ENCODE measurements around the gene CHRNA4.

Gene CHRNA4

DNA sequence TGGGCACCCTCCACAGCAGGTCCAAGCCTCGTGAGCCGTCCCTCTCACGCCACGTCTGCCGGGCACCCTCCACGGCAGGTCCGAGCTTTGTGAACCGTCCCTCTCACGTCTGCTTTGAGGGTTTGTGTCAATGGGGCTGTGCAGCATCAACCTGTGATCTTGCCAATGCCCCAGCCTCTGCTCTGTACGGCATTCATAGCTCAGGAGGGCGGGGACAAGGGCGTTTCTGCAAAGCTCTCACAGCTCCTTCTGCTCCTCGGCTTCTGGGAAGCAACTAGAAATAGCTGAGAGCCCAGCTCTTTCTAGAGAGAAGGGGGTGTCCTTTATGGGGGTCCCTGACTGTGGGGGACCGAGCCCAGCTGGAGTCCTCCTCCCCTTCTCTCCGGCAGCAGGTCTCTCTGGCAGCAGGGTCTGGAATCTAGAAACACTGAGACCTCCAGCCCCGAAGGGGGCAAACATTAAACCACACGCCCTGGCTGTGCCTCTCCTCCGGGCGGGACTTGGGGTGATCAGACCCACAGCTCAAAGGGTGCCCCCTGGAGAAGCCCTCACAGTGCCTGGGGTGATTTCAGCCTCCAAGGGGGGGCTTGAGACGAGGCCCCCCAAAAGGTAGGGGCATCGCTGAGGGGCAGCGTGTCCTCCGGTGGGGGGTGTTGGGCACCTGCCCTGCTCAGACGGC lies 41.2 kb upstream of the CHRNA4 start:
- TF ChIP-seq SP1 (IDR thresholded peaks at IDR 0.05) (no peak), BHLHE40 (IDR thresholded peaks at IDR 0.05; ENCODE audit: borderline replicate concordance) (no peak), FOXA1 (IDR thresholded peaks at IDR 0.05) (no peak), SUZ12 (IDR thresholded peaks at IDR 0.05) (no peak)
- ChIA-PET CTCF (interaction anchor here (1.5 kb wide), 1 partner anchor 20 kb away, joined by 4 read pairs; no protein-coding TSS in a partner anchor), POLR2A (no interaction called here)
- no peak for DNase-seq (ENCODE audit: extremely low spot score)

DNA sequence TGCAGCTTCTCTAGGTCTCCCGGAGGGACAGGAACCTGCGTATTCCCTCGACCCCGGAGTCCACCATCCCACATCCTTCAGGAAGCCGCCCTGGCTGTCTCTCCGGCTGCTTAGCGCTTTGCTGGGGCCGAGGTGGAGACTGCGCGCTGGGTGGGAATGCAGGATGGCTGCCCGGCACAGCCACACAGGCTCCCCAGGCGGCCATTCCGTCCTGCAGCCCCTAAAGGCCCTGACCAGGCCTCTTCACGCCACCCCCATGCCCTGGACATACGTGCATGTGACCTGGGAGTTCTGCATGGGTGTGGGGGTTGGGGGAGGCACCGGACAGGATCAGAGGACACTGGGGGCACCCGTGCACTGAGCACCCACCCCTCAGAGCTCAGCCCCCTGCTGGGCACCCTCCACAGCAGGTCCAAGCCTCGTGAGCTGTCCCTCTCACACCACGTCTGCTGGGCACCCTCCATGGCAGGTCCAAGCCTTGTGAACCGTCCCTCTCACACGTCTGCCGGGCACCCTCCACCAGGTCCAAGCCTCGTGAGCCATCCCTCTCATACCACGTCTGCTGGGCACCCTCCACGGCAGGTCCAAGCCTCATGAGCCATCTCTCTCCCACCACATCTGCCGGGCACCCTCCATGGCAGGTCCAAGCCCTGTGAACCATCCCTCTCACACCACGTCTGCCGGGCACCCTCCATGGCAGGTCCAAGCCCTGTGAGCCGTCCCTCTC lies 40.4 kb upstream of the CHRNA4 start:
- TF ChIP-seq SUZ12 (IDR thresholded peaks at IDR 0.05) (no peak), HDGF (IDR thresholded peaks at IDR 0.05; ENCODE audit: borderline replicate concordance) (no peak), ARNT (IDR thresholded peaks at IDR 0.05) (no peak)
- POLR2A ChIA-PET: no interaction called here
- CTCF ChIA-PET: interaction anchor here (1.5 kb wide), 1 partner anchor 20 kb away, joined by 4 read pairs; no protein-coding TSS in a partner anchor
- no peak for DNase-seq (ENCODE audit: extremely low spot score)

DNA sequence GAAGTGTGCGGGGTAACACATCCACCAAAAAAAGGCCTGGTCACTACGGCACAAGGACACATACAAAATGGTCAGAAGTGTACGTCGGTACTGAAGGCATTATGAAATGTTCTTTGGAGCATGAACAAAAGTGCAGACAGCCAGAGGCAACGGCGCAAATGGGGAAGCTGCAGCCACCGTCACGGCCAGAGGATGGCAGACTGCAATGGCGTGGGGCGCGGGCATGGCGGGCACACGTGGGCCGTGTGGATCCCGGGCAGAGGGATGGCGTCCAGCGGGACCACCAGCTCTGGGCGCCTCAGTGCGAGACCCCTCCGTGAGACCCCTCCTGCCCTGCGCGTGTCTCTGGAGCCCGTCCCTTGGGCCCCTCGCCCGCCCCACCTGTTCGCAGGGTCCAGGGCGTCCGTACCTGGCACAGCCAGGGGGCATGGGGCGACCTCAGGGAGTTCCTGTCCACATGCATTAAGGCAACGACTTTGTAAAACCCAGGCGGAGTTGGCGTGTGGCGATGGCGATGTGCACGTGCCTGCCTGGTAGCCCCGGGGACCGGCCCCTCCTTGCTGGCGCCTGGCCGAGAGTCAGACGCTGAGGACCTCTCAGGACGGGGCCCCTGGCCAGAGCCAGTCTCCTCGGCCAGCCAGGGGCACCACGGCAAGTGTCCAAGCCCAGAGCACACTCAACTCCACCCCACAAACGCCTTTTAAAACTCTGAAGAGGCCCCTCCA lies 39.5 kb upstream of the CHRNA4 start:
- no peak for TF ChIP-seq FOXA1 (IDR thresholded peaks at IDR 0.05)
- TF ChIP-seq FOXM1 (IDR thresholded peaks at IDR 0.05; ENCODE audit: borderline replicate concordance): no peak
- TF ChIP-seq L3MBTL2 (conservative IDR thresholded peaks at IDR 0.05): no peak
- TF ChIP-seq ZNF384 (IDR thresholded peaks at IDR 0.05): no peak
- no peak for TF ChIP-seq CTBP1 (IDR thresholded peaks at IDR 0.05; ENCODE audit: borderline replicate concordance)
- TF ChIP-seq, protein P1, sequence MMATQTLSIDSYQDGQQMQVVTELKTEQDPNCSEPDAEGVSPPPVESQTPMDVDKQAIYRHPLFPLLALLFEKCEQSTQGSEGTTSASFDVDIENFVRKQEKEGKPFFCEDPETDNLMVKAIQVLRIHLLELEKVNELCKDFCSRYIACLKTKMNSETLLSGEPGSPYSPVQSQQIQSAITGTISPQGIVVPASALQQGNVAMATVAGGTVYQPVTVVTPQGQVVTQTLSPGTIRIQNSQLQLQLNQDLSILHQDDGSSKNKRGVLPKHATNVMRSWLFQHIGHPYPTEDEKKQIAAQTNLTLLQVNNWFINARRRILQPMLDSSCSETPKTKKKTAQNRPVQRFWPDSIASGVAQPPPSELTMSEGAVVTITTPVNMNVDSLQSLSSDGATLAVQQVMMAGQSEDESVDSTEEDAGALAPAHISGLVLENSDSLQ (IDR thresholded peaks at IDR 0.05): no peak
- no peak for TF ChIP-seq HDGF (IDR thresholded peaks at IDR 0.05; ENCODE audit: borderline replicate concordance)
- POLR2A ChIA-PET: no interaction called here
- CTCF ChIA-PET: no interaction called here
- no peak for DNase-seq (ENCODE audit: extremely low spot score)

DNA sequence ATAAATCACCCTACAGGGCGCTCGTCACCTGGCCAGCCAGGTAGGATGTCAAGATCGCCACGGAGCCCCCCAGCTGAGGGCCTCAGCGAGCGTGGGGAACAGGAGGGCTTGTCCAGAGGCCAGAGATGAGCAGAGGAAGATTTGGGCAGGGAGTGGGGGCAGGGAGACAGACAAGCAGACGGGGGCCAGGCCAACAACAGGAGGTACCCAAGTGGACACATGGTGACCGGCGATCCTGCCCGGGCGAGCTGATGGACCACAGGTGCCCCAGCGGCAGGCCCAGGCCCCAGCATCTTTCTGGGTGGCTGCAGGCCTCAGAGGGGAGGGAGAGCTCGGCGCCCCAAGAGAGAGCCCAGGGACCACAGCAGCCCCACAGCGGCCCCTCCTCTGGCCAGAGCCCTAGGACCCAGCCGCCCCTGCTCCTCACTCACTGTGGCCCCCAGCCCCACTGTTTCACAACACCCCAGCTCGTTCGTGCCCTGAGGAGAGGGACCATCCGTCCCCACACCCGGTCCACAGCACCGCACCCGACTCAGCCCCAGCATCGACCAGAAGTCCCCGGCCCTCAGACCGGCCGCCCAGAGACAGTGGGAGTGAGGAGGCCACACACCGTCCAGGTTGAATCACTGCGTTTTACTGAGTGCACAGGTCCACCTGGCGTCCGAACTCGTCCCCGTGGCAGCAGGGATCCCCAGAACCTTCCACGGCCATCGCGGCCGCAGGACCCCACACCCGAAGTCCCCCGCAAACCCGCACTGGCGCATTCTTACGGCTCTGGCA lies 38.6 kb upstream of the CHRNA4 start:
- POLR2A ChIA-PET: no interaction called here
- CTCF ChIA-PET: no interaction called here
- DNase-seq (ENCODE audit: extremely low spot score): no peak
- TF ChIP-seq, protein P1 (IDR thresholded peaks at IDR 0.05): no peak
- TF ChIP-seq L3MBTL2 (conservative IDR thresholded peaks at IDR 0.05) (no peak), TARDBP (IDR thresholded peaks at IDR 0.05) (no peak), SP1 (IDR thresholded peaks at IDR 0.05) (no peak), ARNT (IDR thresholded peaks at IDR 0.05) (no peak), FOXM1 (IDR thresholded peaks at IDR 0.05; ENCODE audit: borderline replicate concordance) (no peak), CTBP1 (IDR thresholded peaks at IDR 0.05; ENCODE audit: borderline replicate concordance) (no peak), ELF4 (IDR thresholded peaks at IDR 0.05) (no peak), LEF1 (IDR thresholded peaks at IDR 0.05; ENCODE audit: borderline replicate concordance) (no peak), NFRKB (IDR thresholded peaks at IDR 0.05) (no peak), BHLHE40 (IDR thresholded peaks at IDR 0.05; ENCODE audit: borderline replicate concordance) (no peak), SUZ12 (IDR thresholded peaks at IDR 0.05) (no peak), FOXK2 (IDR thresholded peaks at IDR 0.05) (no peak), FOXA1 (IDR thresholded peaks at IDR 0.05) (no peak), HDGF (IDR thresholded peaks at IDR 0.05; ENCODE audit: borderline replicate concordance) (no peak), ZNF384 (IDR thresholded peaks at IDR 0.05) (no peak)

DNA sequence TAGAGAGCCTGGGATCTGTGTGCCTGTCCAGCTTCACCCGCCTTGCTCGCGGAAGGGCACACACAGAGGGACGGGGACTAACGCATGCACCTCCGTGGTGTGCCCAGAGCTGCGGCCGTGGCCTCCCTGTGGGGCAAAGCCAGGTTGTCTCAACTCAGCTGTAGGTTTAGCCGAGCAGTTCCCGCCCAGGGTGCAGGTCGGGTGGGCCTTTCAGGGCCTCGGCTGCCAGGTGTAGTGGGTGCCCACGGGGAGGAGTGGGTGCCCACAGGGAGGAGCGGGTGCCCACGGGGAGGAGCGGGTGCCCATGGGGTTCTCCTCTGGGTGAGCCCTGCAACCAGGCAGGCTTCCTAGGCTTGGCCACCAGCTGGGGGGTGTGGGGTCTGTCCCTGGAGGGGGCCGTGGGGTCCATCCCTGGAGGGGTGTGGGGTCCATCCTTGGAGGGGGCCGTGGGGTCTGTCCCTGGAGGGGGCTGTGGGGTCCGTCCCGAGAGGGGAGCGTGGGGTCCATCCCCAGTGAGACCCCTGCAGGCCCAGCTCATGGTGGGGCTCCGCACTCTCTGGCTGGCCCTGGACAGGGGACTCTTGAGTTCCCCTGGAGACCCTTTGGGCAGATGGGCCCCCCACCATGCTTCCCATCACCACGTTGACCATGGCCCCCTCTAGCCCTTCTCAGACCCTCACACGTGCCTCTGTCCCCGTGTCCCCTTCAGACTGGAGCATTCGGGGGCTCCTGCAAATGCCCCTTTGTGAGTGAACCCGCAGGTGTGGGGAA lies 37.8 kb upstream of the CHRNA4 start:
- no peak for DNase-seq (ENCODE audit: extremely low spot score)
- ChIA-PET CTCF (no interaction called here), POLR2A (no interaction called here)
- TF ChIP-seq FOXM1 (IDR thresholded peaks at IDR 0.05; ENCODE audit: borderline replicate concordance): no peak
- no peak for TF ChIP-seq CTBP1 (IDR thresholded peaks at IDR 0.05; ENCODE audit: borderline replicate concordance)
- TF ChIP-seq FOXA1 (IDR thresholded peaks at IDR 0.05): no peak
- TF ChIP-seq ARNT (IDR thresholded peaks at IDR 0.05): no peak
- TF ChIP-seq SUZ12 (IDR thresholded peaks at IDR 0.05): no peak

DNA sequence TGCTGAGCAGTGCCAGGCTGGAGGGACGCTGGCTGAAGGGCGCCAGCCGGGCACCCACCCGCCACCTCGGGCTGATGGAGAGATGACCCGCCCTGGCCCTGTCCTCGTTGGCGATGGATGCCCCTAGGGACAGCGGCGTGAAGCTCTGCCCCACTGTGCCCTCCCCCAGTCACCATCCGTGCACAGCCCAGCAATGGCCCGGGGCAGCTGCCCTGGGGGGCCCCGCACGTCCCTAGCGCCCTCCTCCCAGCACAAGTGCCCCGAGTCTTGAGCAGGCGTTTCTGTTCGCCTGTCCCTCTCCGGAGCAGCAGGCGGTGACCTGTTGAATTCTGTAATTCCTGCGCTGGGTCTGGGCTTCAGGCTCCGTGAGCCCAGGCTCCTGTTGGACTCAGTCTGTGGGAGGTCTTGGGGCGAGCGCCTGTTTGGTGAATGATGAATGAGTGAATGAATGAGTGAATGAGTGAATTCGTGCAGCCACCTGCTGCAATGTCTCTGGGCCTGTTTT lies 36.8 kb upstream of the CHRNA4 start:
- no peak for TF ChIP-seq NFRKB (IDR thresholded peaks at IDR 0.05)
- CTCF ChIA-PET: no interaction called here
- POLR2A ChIA-PET: no interaction called here
- DNase-seq (ENCODE audit: extremely low spot score): no peak
